BJ (cell line): ENCODE results near the gene GTPBP8. TPM values are rescaled to one million over a fixed set of nuclear protein-coding genes. Genes with fewer than 3 reads are reported as not detected.

Experiments used
- CTCF ChIA-PET: fragments of 350-600 bp; formaldehyde crosslinking; extraction: SDS; loops from one replicate; lab custom pipeline; 2021; ENCODE audit warnings: antibody characterized with exemption, inconsistent platforms; lab: Yijun Ruan, JAX
- POLR2A ChIA-PET: fragments of 300-600 bp; sonication (Branson Sonifier 250); formaldehyde crosslinking; extraction: SDS; loops from one replicate; lab custom pipeline; 2021; ENCODE audit warnings: antibody characterized with exemption; lab: Charles Lee
- DNase-seq: peaks from one replicate; pipeline ENCODE4 v3.0.0-alpha.2; 2011; ENCODE audit warnings: low read depth
- H3K27me3 ChIP-seq: 2 replicates; pipeline ENCODE4 v1.6.0; 2011; ENCODE audit warnings: low read length; ENCODE audit not compliant: control insufficient read depth, insufficient read depth
- H3K36me3 ChIP-seq: 2 replicates; pipeline ENCODE4 v1.5.1; 2011; ENCODE audit warnings: low read length; ENCODE audit not compliant: control insufficient read depth, insufficient read depth
- H3K4me3 ChIP-seq: 2 replicates; pipeline ENCODE4 v1.5.1; 2011; ENCODE audit warnings: low read depth, mild to moderate bottlenecking, control low read depth, low read length
- polyA plus RNA-seq: library from polyadenylated mRNA; depleted of rRNA; stranded (reverse); fragments of >200 nt; gene quantifications from 2 replicates; pipeline ENCODE4 v1.2.3, GENCODE V29; 2011
- TF ChIP-seq, protein P1 (sequence below): IDR thresholded peaks from 2 replicates; pipeline ENCODE4 v1.5.1; 2011; ENCODE audit warnings: low read depth, mild to moderate bottlenecking, control low read depth, inconsistent platforms, low read length, moderate library complexity; ENCODE audit not compliant: insufficient read depth

The GTPBP8 gene
- polyA plus RNA-seq, 1 experiment: 16.7 TPM

GRCh38 chr3:112972158-112972557 is 18.6 kb upstream of the GTPBP8 start:
- Histone ChIP-seq H3K36me3 (no peaks in the 10 kb centered on the region), H3K4me3 (no peak overlapping the region), H3K27me3 (peaks cover 2% of the 10 kb centered on the region)
- TF ChIP-seq, protein P1, sequence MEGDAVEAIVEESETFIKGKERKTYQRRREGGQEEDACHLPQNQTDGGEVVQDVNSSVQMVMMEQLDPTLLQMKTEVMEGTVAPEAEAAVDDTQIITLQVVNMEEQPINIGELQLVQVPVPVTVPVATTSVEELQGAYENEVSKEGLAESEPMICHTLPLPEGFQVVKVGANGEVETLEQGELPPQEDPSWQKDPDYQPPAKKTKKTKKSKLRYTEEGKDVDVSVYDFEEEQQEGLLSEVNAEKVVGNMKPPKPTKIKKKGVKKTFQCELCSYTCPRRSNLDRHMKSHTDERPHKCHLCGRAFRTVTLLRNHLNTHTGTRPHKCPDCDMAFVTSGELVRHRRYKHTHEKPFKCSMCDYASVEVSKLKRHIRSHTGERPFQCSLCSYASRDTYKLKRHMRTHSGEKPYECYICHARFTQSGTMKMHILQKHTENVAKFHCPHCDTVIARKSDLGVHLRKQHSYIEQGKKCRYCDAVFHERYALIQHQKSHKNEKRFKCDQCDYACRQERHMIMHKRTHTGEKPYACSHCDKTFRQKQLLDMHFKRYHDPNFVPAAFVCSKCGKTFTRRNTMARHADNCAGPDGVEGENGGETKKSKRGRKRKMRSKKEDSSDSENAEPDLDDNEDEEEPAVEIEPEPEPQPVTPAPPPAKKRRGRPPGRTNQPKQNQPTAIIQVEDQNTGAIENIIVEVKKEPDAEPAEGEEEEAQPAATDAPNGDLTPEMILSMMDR: no peak
- CTCF ChIA-PET: interaction anchor here (1.0 to 1.5 kb wide), 4 partner anchors 23 to 390 kb away, joined by 3 to 5 read pairs (median 4); no protein-coding TSS in a partner anchor
- POLR2A ChIA-PET: no interaction called here
- DNase-seq: no peak

- POLR2A ChIA-PET: no interaction called here
- CTCF ChIA-PET: interaction anchor here (1.3 to 1.9 kb wide), 4 partner anchors 24 to 391 kb away, joined by 4 to 7 read pairs (median 5); no protein-coding TSS in a partner anchor
These were observed 17.2 kb upstream of the GTPBP8 start for GRCh38 chr3:112973325-112974177.

DNA sequence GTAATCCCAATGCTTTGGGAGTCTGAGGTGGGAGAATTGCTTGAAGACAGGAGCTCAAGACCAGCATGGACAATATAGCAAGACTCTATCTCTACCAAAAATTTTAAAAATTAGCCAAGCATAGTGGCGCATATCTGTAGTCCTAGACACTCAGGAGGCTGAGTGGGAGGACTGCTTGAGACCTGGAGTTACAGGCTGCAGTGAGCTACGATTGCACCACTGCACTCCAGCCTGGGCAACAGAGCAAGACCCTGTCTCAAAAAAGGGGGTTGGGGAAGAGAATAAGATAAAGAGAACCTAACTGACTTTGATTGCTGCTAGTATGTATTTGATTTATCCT is 16.6 kb upstream of the GTPBP8 start:
- H3K36me3 ChIP-seq: no peaks in the 10 kb centered on the region
- ChIA-PET CTCF (interaction anchor here (1.3 to 1.9 kb wide), 2 partner anchors 239 to 392 kb away, joined by 4 to 7 read pairs; no protein-coding TSS in a partner anchor), POLR2A (no interaction called here)
- peaks cover 1% of the 10 kb centered on the region; the same call in 1 of the 2 replicates for H3K27me3 ChIP-seq
- no peak for DNase-seq
- H3K4me3 ChIP-seq: no peak overlapping the region
- TF ChIP-seq, protein P1: no peak

More at GRCh38 chr3:112973325-112974177, 17.2 kb upstream of the GTPBP8 start:
- H3K27me3 ChIP-seq: peaks cover 1% of the 10 kb centered on the region; the same call in 1 of the 2 replicates
- DNase-seq: no peak
- no peak overlapping the region for H3K4me3 ChIP-seq
- TF ChIP-seq, protein P1: no peak
- no peaks in the 10 kb centered on the region for H3K36me3 ChIP-seq

DNA sequence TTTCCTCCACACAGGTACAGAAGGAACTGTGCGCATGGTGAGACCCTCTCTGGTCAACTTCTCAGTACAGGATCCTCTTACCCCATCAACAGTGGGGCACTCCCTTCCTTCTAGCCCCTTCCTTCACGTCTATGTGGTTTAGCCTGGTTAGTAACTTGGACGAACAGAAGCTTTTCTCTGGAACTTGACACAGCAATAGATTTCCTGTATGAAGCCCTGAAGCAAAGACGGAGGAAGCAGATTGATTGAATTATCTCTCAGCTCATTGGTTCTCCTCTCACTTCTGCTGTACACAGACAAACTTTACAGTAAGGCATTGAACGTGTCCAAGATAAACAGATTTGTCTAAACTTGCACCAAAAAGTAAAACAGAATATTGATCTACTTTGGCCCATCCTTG is 15.9 kb upstream of the GTPBP8 start, which contains the start of gene CD200R1:
TSS of gene CD200R1 (minus strand) at position 210 of the 400 bp plus-strand sequence. CDS start 246 bp downstream, outside the sequence.
- POLR2A ChIA-PET: no interaction called here
- H3K36me3 ChIP-seq: no peaks in the 10 kb centered on the region
- CTCF ChIA-PET: interaction anchor here (1.1 to 1.9 kb wide), 3 partner anchors 240 to 393 kb away, joined by 3 to 7 read pairs (median 4); no protein-coding TSS in a partner anchor
- no peak within 1 kb of the TSS for H3K4me3 ChIP-seq
- H3K27me3 ChIP-seq: peaks cover 1% of the 10 kb centered on the region; the same call in 1 of the 2 replicates
- TF ChIP-seq, protein P1: no peak
- DNase-seq: no peak

- ChIA-PET POLR2A (no interaction called here), CTCF (interaction anchor here (0.7 to 1.2 kb wide), 3 partner anchors 10 to 334 kb away, joined by 3 to 5 read pairs (median 4); no protein-coding TSS in a partner anchor)
- DNase-seq: no peak
- TF ChIP-seq, protein P1: no peak
- Histone ChIP-seq H3K4me3 (no peak overlapping the region), H3K36me3 (no peaks in the 10 kb centered on the region), H3K27me3 (0 out of 2 replicates have a peak, but pooled peaks cover 1% of the 10 kb centered on the region)
These were observed 14.8 kb upstream of the GTPBP8 start for GRCh38 chr3:112976001-112976400.
